GM12878 (cell line): Measurements from ENCODE around the gene KLHL2. TPM values are rescaled to one million over a fixed set of nuclear protein-coding genes. Genes with fewer than 3 reads are reported as not detected.

Experiments used
- ATAC-seq: fragments of 200-7000 bp; cut with Tn5 transposase; 3 replicates; pipeline ENCODE4 v1.9.1; 2020; ENCODE audit warnings: mild to moderate bottlenecking, moderate library complexity
- Bru-seq: library from RNA; stranded (reverse); fragments of 400-500 nt; gene quantifications from one replicate; lab custom pipeline; 2021; lab: Mats Ljungman, UMichigan
- BruChase-seq, 2 experiments: library from RNA; stranded (reverse); fragments of 400-500 nt; gene quantifications; one replicate each; lab custom pipeline; 2021; lab: Mats Ljungman, UMichigan
- BruUV-seq: library from RNA; stranded (reverse); fragments of 400-500 nt; replicated peaks from 2 replicates; lab custom pipeline; 2021; lab: Mats Ljungman, UMichigan
- CTCF ChIA-PET: fragments of 300-600 bp; sonication (Branson Sonifier 250); formaldehyde crosslinking; extraction: SDS; loops from one replicate; lab custom pipeline; 2021; ENCODE audit warnings: inconsistent platforms; lab: Yijun Ruan, JAX
- POLR2A ChIA-PET: fragments of 350-600 bp; formaldehyde crosslinking; extraction: SDS; loops from one replicate; lab custom pipeline; 2021; ENCODE audit warnings: inconsistent platforms; lab: Charles Lee
- RAD21 ChIA-PET: fragments of 300-600 bp; sonication (Branson Sonifier 250); formaldehyde crosslinking; loops from one replicate; lab custom pipeline; 2023; ENCODE audit warnings: antibody characterized with exemption; ENCODE audit not compliant: unreplicated experiment; lab: Charles Lee
- SMC1A ChIA-PET: fragments of 300-600 bp; sonication (Branson Sonifier 250); formaldehyde crosslinking; loops from one replicate; lab custom pipeline; 2023; ENCODE audit not compliant: unreplicated experiment, uncharacterized antibody; lab: Charles Lee
- DNase-seq: peaks from one replicate; pipeline ENCODE4 v3.0.0-alpha.2; 2011; ENCODE audit warnings: low read depth, low spot score
- FAIRE-seq: peaks from 3 replicates; lab custom pipeline; 2011; peaks lifted over from hg19 to GRCh38; lab: Jason Lieb, UNC
- H2AFZ ChIP-seq: 2 replicates; pipeline ENCODE4 v1.6.0; 2011; ENCODE audit warnings: low read depth, low read length, control low read depth; ENCODE audit not compliant: control insufficient read depth
- H3K27ac ChIP-seq: 2 replicates; pipeline ENCODE4 v1.5.1; 2011; ENCODE audit warnings: control low read depth; ENCODE audit not compliant: control insufficient read depth, insufficient read depth
- H3K27me3 ChIP-seq, 2 experiments: replicated peaks in 1 of 2; 2 replicates each; pipeline versions ENCODE4 v1.6.0 to v1.6.1; 2011; ENCODE audit warnings: low read length in 1 of 2; ENCODE audit not compliant: control insufficient read depth in 2 of 2, insufficient read depth in 2 of 2
- H3K36me3 ChIP-seq, 2 experiments: 2 replicates each; pipeline ENCODE4 v1.5.1; 2011; ENCODE audit warnings: low read length in 1 of 2; ENCODE audit not compliant: control insufficient read depth in 2 of 2, insufficient read depth in 2 of 2
- H3K4me1 ChIP-seq: 2 replicates; pipeline ENCODE4 v1.6.1; 2011; ENCODE audit warnings: mild to moderate bottlenecking, low read length, moderate library complexity, mixed read lengths; ENCODE audit not compliant: control insufficient read depth, insufficient read depth
- H3K4me2 ChIP-seq: 2 replicates; pipeline ENCODE4 v1.6.0; 2011; ENCODE audit warnings: control low read depth; ENCODE audit not compliant: control insufficient read depth, insufficient read depth
- H3K4me3 ChIP-seq: fragments of 200-600 bp; sonication (generic); 2 replicates; pipeline ENCODE4 v1.5.1; 2016
- H3K79me2 ChIP-seq: 2 replicates; pipeline ENCODE4 v1.6.0; 2011; ENCODE audit warnings: low read length; ENCODE audit not compliant: control insufficient read depth, insufficient read depth
- H3K9ac ChIP-seq: 2 replicates; pipeline ENCODE4 v1.8.0; 2011; ENCODE audit warnings: low read length, control low read depth, mixed read lengths; ENCODE audit not compliant: control insufficient read depth, insufficient read depth
- H3K9me3 ChIP-seq: replicated peaks from 3 replicates; pipeline ENCODE4 v1.5.1; 2011; ENCODE audit warnings: mild to moderate bottlenecking, low read length; ENCODE audit not compliant: control insufficient read depth, insufficient read depth
- H4K20me1 ChIP-seq: 2 replicates; pipeline ENCODE4 v1.6.0; 2011; ENCODE audit not compliant: control insufficient read depth, insufficient read depth
- BHLHE40 ChIP-seq, 2 experiments: fragments of 450-650 bp in 1 of 2; IDR thresholded peaks; 2 replicates each; pipeline ENCODE4 v1.6.1; 2011 to 2017; ENCODE audit warnings: low read depth in 2 of 2, borderline replicate concordance in 1 of 2, improper control_type of control experiment in 1 of 2, low read length in 1 of 2, mild to moderate bottlenecking in 1 of 2
- IKZF1 ChIP-seq: fragments of 450-650 bp; conservative IDR thresholded peaks from 2 replicates; pipeline ENCODE4 v1.6.1; 2017; ENCODE audit warnings: antibody characterized with exemption, mild to moderate bottlenecking
- LARP7 ChIP-seq: fragments of 450-650 bp; IDR thresholded peaks from 2 replicates; pipeline ENCODE4 v1.6.1; 2017; ENCODE audit warnings: mild to moderate bottlenecking
- POLR2A ChIP-seq: IDR thresholded peaks from 2 replicates; pipeline ENCODE4 v1.6.1; 2011; ENCODE audit warnings: low read depth, mild to moderate bottlenecking, low read length
- SIN3A ChIP-seq: IDR thresholded peaks from 2 replicates; pipeline ENCODE4 v1.6.1; 2012; ENCODE audit warnings: low read depth, low read length, improper control_type of control experiment
- SMARCA5 ChIP-seq: fragments of 450-650 bp; IDR thresholded peaks from 2 replicates; pipeline ENCODE4 v1.6.1; 2017; ENCODE audit warnings: mild to moderate bottlenecking
- SMC3 ChIP-seq: IDR thresholded peaks from 2 replicates; pipeline ENCODE4 v1.6.1; 2011; ENCODE audit warnings: low read length, improper control_type of control experiment, borderline replicate concordance
- STAT3 ChIP-seq: IDR thresholded peaks from 2 replicates; pipeline ENCODE4 v1.6.1; 2011; ENCODE audit warnings: low read depth, low read length, improper control_type of control experiment
- ZNF622 ChIP-seq: fragments of 450-650 bp; IDR thresholded peaks from 2 replicates; pipeline ENCODE4 v1.6.1; 2017; ENCODE audit warnings: mild to moderate bottlenecking, inconsistent platforms
- ZSCAN29 ChIP-seq: fragments of 450-650 bp; IDR thresholded peaks from 2 replicates; pipeline ENCODE4 v1.6.1; 2017; ENCODE audit warnings: mild to moderate bottlenecking, moderate library complexity
- WGBS: methylation state at CpG from one replicate; pipeline ENCODE4 v1.1.6; 2016; ENCODE audit warnings: low lambda C conversion rate; ENCODE audit not compliant: insufficient replicate concordance, insufficient coverage; ENCODE audit errors: missing lambda C conversion rate; 5-methylcytosine and 5-hydroxymethylcytosine counted together
- in situ Hi-C: fragments of 300-500 bp; cut with MboI; formaldehyde crosslinking; loops from 9 replicates; pipeline ENCODE4 v1.14.3; 2018; ENCODE audit warnings: mixed read lengths
- intact Hi-C: fragments of 100-400 bp; cut with micrococcal nuclease; formaldehyde crosslinking; loops from one replicate; pipeline ENCODE4 v1.14.2; 2022; ENCODE audit not compliant: unreplicated experiment
- long read RNA-seq, 2 experiments: library from polyadenylated mRNA; unstranded; transcript quantifications; one replicate each; pipeline ENCODE4 v2.0.0, GENCODE V29; 2019 to 2020
- polyA minus RNA-seq, 3 experiments: library from RNA; depleted of rRNA, polyadenylated mRNA; stranded (reverse); fragments of >200 nt; gene quantifications; 2 replicates each; pipeline ENCODE4 v1.2.3, GENCODE V29; 2011
- polyA plus RNA-seq, 11 experiments: library from polyadenylated mRNA; depleted of rRNA in 4 of 11; unstranded in 6 of 11; stranded (reverse) in 5 of 11; fragments of >200 nt; fragmentation: Nextera tagmentation in 4 of 11; fragmentation: Illumina TruSeq in 1 of 11; extraction: Ambion mirVana in 4 of 11; extraction: Trizol in 1 of 11; gene quantifications; 1 replicate in 1 of 11; 2 replicates in 10 of 11; pipeline versions ENCODE4 v1.2.1 to v1.2.3, GENCODE V29; 2011 to 2016; ENCODE audit warnings: inconsistent platforms in 2 of 11, missing spikeins in 2 of 11, low read depth in 1 of 11
- total RNA-seq, 4 experiments: library from RNA; depleted of rRNA in 3 of 4; stranded (reverse); fragments of >200 nt in 3 of 4; fragmentation: Illumina TruSeq in 1 of 4; extraction: Trizol in 1 of 4; gene quantifications; 2 replicates each; pipeline versions ENCODE4 v1.2.1 to v1.2.3, GENCODE V29; 2013 to 2021
- TF ChIP-seq, protein P1 (sequence below): fragments of 450-650 bp; formaldehyde crosslinking; IDR thresholded peaks from 2 replicates; pipeline ENCODE4 v1.4.0; 2020; ENCODE audit warnings: mild to moderate bottlenecking, moderate library complexity

The KLHL2 gene, protein sequence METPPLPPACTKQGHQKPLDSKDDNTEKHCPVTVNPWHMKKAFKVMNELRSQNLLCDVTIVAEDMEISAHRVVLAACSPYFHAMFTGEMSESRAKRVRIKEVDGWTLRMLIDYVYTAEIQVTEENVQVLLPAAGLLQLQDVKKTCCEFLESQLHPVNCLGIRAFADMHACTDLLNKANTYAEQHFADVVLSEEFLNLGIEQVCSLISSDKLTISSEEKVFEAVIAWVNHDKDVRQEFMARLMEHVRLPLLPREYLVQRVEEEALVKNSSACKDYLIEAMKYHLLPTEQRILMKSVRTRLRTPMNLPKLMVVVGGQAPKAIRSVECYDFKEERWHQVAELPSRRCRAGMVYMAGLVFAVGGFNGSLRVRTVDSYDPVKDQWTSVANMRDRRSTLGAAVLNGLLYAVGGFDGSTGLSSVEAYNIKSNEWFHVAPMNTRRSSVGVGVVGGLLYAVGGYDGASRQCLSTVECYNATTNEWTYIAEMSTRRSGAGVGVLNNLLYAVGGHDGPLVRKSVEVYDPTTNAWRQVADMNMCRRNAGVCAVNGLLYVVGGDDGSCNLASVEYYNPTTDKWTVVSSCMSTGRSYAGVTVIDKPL
- total RNA-seq (2013; cell fraction: nucleolus; rRNA removed), result 30.2 and 36.1 TPM in 2 replicates
- total RNA-seq (2014; rRNA removed) (12.8 and 15.4 TPM in 2 replicates), total RNA-seq (2014; rRNA removed; fragmentation: Illumina TruSeq; extraction: Trizol) (14.6 and 15.8 TPM in 2 replicates), total RNA-seq (2021) (15.6 and 18.9 TPM in 2 replicates), polyA plus RNA-seq (2011; rRNA removed) (22.8 and 31.2 TPM in 2 replicates), polyA plus RNA-seq (2014; fragmentation: Illumina TruSeq; extraction: Trizol) (12.9 and 19.2 TPM in 2 replicates), polyA plus RNA-seq (2014; fragmentation: Nextera tagmentation; extraction: Ambion mirVana) (1 to 10 TPM; 8.6 TPM), polyA plus RNA-seq (2014; rRNA removed) (12.4 and 17.5 TPM in 2 replicates), polyA plus RNA-seq (2016; fragmentation: Nextera tagmentation; extraction: Ambion mirVana) (10 to 100 TPM in 1 of 2 experiments, 1 to 10 TPM in 1; 4.8 to 12.0 TPM), polyA minus RNA-seq (2011; rRNA and poly(A)+ RNA removed) (11.7 and 19.6 TPM in 2 replicates), Bru-seq, nascent RNA (percentile 86 among the genes with signal in this experiment), BruChase-seq, experiment 1, labeled RNA remaining after a 6-hour chase (percentile 77 among the genes with signal in this experiment), BruChase-seq, experiment 2, labeled RNA remaining after a 2-hour chase (percentile 79 among the genes with signal in this experiment)
- 8.8 TPM for polyA plus RNA-seq (2011; ENCODE audit: low read depth)
- polyA plus RNA-seq (2011; cell fraction: cytosol; rRNA removed), result 8.3 and 9.6 TPM in 2 replicates
- polyA plus RNA-seq (2011; cell fraction: nucleus; rRNA removed), result 14.6 and 18.6 TPM in 2 replicates
- polyA plus RNA-seq (2012), result 9.3 and 13.2 TPM in 2 replicates
- polyA minus RNA-seq (2011; cell fraction: cytosol; rRNA and poly(A)+ RNA removed), result 4.6 and 8.0 TPM in 2 replicates
- polyA minus RNA-seq (2011; cell fraction: nucleus; rRNA and poly(A)+ RNA removed), result 8.0 and 11.8 TPM in 2 replicates
- long read RNA-seq, experiment 1, result 0 reads
- long read RNA-seq, experiment 2, partial matches to known transcripts, result 10 of 19 reads
- long read RNA-seq, experiment 2, other reads (novel, unspliced or antisense), result 8 of 19 reads

DNA sequence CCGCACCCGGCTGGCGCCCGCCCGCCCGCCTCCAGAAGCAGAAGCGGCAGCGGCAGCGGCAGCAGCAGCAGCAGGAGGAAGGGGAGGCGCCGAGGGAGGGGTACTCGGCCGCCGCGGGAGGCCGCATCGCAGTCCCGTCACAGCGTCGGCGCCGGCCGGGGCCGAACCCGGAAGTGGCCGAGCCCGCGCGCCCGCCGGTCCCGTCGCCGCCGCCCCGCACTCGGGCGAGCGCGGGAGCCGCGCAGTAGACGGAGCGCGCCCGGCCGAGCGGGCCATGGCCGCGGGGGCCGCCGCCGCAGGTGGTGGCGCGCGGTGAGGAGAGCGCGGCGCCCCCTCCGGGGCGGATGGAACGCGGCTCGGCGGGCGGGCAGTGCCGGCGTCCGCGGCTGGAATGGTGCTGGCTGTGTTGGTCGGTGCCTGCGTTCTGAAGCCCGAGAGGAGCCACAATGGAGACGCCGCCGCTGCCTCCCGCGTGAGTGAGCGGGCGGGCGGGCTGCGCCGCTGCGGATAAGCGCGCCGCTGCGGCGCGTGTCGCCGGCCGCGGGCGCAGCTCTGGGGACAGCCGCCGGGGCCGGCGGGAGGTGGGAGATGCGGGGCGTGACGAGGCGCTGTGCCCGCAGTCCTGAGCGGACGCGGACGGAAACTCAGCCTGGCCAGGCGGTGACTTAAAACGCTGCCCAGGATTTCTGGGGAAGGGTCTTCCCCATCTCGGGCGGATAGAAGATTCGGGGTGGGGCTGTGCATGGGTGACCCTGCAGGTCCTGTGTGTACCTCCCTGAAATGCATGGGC is at the start of gene KLHL2:
TSS of gene KLHL2 (plus strand) at position 131 of the 790 bp plus-strand sequence. CDS start at position 447, 316 bp downstream.
- Histone ChIP-seq H3K79me2 (peaks cover 29% of the 10 kb centered on the region), H3K4me2 (peak within 1 kb of the TSS; percentile 100), H3K27ac (peak within 1 kb of the TSS; percentile 35), H3K9me3 (no peaks in the 10 kb centered on the region), H4K20me1 (no peaks in the 10 kb centered on the region), H3K4me1 (peaks cover 9% of the 10 kb centered on the region), H3K36me3 (no peaks in the 10 kb centered on the region), H3K4me3 (peak within 1 kb of the TSS; percentile 90), H2AFZ (peak within 1 kb of the TSS; percentile 99), H3K9ac (peak within 1 kb of the TSS; percentile 72), H3K27me3 (no peaks in the 10 kb centered on the region)
- RAD21 ChIA-PET, result interaction anchor here (1.1 to 2.0 kb wide), 2 partner anchors 82 to 135 kb away, joined by 3 to 6 read pairs; no protein-coding TSS in a partner anchor
- in situ Hi-C loops (no loop called here), intact Hi-C loops (loop anchor here (2.0 kb wide), 2 partner anchors 119 to 125 kb away; partner anchors contain the start of gene MSMO1)
- CTCF ChIA-PET, result interaction anchor here (0.6 to 2.6 kb wide), 6 partner anchors 29 to 761 kb away, joined by 3 to 9 read pairs (median 6); partner anchors contain the start of genes MSMO1 and TMEM192
- SMC1A ChIA-PET, result interaction anchor here (0.7 to 2.5 kb wide), 3 partner anchors 10 to 81 kb away, joined by 3 to 12 read pairs (median 3); no protein-coding TSS in a partner anchor
- ATAC-seq (peak; percentile 80), FAIRE-seq (no peak), DNase-seq (no peak)
- no TSS peak for BruUV-seq
- POLR2A ChIA-PET, result interaction anchor here (1.8 to 2.4 kb wide), 2 partner anchors 29 to 121 kb away, joined by 9 to 24 read pairs; partner anchors contain the start of gene MSMO1
- WGBS, result under 1% methylated on average over 49 of the region's 113 CpGs
- TF ChIP-seq STAT3 (no peak), SIN3A (0 out of 2 replicates have a peak, but pooled peaks have one; percentile 14), IKZF1 (peak; percentile 70), SMARCA5 (peak; percentile 85; the same call in 1 of the 2 replicates), ZSCAN29 (peak; percentile 13; the same call in 1 of the 2 replicates), BHLHE40 (IDR thresholded peaks at IDR 0.05; ENCODE audit: borderline replicate concordance in 1 of 2, low read depth in 2 of 2, low read length in 1 of 2) (peak in 1 of 2 experiments; percentile 52; a peak in 2 of 4 replicates), LARP7 (peak; percentile 56), SMC3 (no peak), ZNF622 (no peak), POLR2A (peak; percentile 57)
- TF ChIP-seq, protein P1, sequence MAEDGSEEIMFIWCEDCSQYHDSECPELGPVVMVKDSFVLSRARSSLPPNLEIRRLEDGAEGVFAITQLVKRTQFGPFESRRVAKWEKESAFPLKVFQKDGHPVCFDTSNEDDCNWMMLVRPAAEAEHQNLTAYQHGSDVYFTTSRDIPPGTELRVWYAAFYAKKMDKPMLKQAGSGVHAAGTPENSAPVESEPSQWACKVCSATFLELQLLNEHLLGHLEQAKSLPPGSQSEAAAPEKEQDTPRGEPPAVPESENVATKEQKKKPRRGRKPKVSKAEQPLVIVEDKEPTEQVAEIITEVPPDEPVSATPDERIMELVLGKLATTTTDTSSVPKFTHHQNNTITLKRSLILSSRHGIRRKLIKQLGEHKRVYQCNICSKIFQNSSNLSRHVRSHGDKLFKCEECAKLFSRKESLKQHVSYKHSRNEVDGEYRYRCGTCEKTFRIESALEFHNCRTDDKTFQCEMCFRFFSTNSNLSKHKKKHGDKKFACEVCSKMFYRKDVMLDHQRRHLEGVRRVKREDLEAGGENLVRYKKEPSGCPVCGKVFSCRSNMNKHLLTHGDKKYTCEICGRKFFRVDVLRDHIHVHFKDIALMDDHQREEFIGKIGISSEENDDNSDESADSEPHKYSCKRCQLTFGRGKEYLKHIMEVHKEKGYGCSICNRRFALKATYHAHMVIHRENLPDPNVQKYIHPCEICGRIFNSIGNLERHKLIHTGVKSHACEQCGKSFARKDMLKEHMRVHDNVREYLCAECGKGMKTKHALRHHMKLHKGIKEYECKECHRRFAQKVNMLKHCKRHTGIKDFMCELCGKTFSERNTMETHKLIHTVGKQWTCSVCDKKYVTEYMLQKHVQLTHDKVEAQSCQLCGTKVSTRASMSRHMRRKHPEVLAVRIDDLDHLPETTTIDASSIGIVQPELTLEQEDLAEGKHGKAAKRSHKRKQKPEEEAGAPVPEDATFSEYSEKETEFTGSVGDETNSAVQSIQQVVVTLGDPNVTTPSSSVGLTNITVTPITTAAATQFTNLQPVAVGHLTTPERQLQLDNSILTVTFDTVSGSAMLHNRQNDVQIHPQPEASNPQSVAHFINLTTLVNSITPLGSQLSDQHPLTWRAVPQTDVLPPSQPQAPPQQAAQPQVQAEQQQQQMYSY (CRISPR knock-in tag), result no peak
